G401 (cell line): ENCODE measurements around the gene PDZD4. TPM values are rescaled to one million over a fixed set of nuclear protein-coding genes. Genes with fewer than 3 reads are reported as not detected.
A peak's percentile ranks its signal among the peaks of the same experiment; 100 is the strongest.
"Not testable (repeated sequence)": the region's sequence is repeated elsewhere in the genome, so short reads cannot be mapped to it uniquely, and the experiment has no call there.

Experiments
- DNase-seq: peaks from one replicate; pipeline ENCODE4 v3.0.0-alpha.2; 2015; ENCODE audit warnings: low spot score
- in situ Hi-C: cut with HindIII; loops from 2 replicates; pipeline ENCODE4 v1.10.0; 2016; ENCODE audit warnings: low sequenced_read_pairs, mixed read lengths
- total RNA-seq: library from RNA; depleted of rRNA; stranded (reverse); fragments of >200 nt; shearing (Covaris generic); gene quantifications from 2 replicates; pipeline ENCODE4 v1.2.3, GENCODE V29; 2014

PDZD4 gene
- total RNA-seq, 1 experiment from 2014 or later, result 15.6 TPM

DNA sequence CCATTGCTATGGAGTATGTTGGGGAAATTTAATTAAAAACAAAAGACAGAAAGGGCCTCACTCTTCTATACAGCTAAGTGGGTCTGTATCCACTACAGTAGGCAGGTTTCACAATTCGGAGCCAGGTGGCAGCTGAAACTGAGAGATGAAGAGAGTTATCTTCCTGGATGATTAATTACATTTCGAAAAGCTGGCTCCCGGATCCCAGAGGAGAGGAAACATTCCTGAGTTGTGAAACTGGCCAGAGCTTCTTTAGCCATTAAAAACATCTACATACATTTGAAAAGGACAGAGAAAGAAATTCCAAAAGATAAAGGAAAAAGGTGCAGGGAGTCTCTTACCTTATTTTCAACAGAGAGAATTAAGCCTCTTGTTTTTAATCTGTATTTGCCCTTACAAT, 15.5 kb upstream of the PDZD4 start:
- in situ Hi-C loops, result no loop called here
- DNase-seq, result no peak

DNA sequence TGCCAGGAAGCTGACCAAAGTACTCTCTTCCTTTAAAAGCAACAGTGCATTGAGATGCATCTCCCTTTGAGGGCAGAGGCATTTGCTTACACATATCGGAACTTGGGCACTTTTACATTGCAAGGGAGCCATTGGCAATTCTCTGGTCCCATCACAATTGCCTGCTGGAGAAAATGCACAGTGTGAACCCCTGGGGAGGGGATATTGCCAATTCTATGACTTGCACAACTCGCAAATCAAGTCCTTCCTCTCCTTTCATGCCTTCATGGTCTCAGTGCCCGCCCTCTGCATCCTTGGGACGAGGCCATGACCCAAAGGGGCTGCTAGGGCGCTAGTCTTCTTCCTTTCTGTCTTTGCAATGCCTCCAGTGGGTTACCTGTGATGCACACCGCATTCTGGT, 14.9 kb upstream of the PDZD4 start:
- no peak for DNase-seq
- in situ Hi-C loops, result no loop called here

DNA sequence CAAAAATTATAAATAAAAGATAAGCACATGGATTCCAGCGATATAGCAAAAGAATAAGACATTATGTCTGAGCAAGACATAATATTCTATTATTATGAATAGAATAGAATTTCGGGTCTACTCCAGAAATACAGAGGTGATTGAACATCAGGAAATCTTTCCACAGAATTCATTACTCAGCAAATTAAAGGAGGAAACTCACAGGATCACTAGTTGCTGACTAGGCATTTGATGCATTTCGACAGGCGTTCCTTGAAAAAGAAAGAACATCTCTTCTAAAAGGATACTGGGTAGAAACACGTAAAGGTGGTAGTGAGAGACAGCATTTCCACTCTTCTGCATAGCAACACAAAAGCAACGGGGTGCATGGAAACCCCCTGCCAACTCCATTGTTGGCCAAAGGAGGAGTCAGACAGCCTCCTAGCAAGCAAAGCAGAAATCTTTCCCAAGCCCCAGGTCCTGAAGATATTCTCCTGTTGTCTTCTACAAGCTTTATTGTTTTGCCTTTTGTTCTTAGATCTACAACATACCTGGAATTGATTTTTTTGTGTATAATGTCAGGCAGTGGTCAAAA, 14.3 kb upstream of the PDZD4 start:
- in situ Hi-C loops, result no loop called here
- DNase-seq, result no peak

DNA sequence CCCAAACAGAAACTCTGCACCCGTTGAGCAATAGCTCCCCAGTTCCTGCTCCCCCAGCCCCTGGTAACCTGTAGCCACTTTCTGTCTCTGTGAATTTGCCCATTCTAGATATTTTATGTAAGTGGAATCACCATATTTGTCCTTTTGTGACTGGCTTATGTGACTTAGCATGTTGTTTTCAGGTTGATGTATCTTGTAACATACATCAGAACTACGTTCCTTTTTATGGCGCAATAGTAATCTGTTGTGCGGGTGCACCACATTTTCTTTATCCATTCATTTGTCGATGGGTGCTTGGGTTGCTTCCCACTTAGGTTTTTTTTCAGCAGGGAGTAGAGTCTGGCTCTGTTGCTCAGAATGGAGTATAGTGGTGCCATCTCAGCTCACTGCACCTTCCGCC, 6.6 kb upstream of the PDZD4 start:
- DNase-seq, result no peak

DNA sequence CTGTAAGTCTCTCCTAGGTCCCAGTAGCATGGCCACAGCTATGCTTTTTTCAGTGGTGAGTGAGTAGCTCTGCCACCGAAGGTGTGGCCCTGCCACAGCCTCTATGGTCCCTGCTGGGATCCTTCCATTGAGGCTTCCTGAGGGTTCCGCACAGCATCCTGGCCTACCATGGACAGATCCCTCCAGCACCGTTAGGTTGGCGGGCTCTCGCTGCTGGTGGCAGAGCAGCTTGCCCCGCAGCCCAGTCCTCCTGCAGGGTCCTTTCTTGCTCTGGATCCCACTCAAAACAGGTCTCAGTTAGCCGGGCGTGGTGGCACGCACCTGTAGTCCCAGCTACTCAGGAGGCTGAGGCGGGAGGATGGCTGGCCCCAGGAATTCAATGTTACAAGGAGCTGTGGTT, 2.4 kb upstream of the PDZD4 start:
- no peak for DNase-seq
- in situ Hi-C loops, result no loop called here

More for the DNA sequence above, 6.6 kb upstream of the PDZD4 start:
- in situ Hi-C loops, result no loop called here

DNA sequence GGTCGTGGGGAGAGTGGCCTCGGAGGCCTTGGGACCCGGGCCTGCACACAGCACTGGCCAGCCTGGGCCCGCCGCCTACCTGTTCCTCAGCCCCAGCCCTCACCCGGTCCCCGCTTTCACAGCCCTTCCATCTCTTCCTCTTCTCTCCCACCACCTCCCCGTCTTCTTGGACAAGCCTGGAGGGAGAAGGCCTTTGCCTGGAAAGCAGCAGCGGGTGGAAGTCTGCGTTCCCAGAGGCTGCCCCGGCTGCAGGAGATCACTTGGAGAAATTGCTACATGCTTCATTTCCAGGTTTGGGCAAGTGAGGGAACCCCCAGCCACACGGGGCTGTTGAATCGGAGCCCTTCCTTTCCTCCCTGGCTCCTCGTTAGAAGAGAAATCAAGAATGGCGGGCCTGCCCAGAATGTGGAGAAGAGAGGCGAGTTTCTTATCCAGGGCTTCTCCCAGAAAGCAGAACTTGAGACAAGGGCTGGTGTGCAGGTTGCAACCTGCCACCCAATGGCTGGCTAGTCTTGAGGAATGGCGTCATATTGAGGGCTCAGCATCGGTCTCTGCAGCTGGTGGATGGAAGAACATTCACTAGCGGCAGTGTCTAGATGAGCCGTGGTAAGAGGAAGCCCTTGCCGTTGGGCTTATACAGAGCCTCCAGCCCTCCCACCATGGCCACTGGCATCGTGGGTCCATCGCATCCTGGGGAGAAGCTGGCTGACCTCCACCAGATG, 1.2 kb upstream of the PDZD4 start:
- DNase-seq, result no peak
- in situ Hi-C loops, result no loop called here

DNA sequence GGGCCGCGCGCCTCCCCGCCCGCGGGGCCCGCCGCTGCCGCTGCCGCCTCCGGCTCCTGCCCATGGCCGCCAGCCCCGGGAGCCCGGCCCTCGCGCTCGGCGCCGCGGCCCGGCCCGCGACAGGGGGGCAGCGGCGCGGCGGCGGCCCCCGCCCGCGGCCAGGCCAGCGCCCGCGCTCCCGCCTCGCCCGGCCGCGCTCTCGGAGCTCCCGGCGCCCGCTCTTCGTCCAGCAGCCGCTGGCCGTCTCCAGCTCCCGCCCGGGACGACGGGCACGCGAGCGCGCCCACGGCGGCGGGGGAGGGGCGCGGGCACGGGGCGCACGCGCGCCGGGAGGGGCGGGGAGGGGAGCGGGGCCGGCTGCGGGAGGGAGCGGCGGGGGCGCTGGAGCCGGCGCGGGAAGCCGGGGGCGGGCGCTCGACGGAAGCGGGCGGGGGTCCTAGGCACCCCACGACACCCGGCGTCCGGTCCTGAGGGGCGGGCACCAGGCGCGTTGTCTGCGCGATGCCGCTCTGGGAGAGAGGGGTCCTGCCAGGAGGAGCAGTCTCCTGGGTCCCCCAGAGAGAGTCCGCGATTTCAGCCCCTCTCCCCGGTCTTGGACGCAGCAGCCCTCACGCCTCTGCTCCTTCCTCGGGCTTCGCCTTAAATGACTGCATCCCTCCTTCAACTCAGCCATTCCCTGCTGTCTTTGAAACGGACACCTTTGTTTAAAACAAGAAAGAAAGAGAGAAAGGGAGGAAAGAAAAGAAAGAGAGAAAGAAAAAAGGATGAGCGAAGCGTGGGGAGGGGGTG, 490 bp upstream of the PDZD4 start:
- no peak for DNase-seq
- in situ Hi-C loops, result no loop called here

DNA sequence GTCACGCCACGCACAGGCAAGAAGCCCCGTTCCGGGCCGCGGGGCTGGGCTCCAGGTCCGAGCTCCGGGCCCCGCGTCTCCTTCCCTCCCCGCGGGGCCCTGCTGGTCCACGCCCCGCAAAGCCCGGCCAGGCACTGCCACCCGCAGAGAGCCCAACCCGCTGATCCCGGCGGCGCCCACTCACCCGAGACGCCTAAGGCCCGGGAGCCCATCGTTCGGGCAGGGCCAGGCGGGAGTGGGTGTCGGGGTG, 870 bp downstream of the PDZD4 start:
- no peak for DNase-seq

DNA sequence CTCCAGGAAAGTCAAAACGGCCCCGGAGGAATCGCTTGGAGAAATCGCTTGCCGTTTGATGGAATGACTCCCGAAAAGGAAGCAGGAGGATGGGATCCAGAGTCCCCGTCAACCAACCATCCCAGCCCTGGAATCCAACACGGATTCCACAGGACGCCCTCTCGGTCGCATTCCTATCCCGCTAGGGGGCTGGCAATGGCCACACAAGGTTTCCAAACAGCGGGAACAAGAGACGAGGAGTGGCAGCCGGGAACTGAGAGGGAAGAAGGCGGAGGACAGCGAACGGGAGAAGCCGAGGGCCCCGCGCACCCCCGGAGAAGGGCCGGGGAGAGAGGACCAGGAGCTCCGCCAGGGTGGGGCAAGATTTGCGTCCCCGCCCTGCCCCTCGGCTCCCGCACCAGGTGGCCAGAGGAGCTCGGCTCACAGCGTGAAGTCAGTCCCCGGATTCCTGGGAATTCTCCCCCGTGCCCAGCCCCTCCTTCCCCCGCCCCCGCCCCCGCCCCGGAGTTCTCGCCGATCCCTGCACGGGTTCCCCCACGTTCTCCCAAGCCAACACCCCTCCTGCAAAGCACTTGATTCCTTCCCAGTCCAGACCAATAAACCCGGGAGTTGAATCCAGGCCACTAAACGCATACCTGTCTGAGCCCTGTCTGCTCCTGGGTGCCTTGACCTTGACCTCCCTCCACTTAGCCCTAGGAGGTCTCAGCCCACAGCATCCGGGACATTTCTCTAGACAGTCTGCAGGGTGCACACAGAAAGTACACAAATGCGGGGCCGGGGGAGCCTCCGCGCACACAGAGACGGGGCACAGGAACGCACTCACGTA, 1.4 kb downstream of the PDZD4 start:
- in situ Hi-C loops, result no loop called here
- DNase-seq, result peak; percentile 49

More for the DNA sequence above, 870 bp downstream of the PDZD4 start:
- in situ Hi-C loops, result no loop called here

DNA sequence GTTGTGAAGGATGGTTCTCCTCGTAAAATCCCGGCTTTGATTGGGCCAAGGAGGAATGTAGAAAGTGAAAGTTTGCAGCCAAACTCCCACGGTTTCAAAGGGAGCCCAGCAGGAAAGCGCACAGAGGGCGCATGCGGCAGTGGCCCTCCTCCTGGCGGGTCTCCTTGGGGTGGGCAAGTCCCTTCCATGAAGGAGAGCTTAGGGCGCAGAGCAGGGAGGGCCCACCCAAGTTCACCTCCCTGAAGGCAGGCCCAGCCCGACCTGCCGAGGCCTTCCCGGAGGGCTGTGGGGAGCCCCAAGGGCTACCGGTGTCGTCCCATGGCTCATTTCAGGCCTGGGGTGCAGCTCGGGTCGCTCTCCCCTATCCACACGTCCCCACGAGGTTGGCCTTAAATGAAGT, 2.0 kb downstream of the PDZD4 start:
- DNase-seq, result no peak
- in situ Hi-C loops, result no loop called here

DNA sequence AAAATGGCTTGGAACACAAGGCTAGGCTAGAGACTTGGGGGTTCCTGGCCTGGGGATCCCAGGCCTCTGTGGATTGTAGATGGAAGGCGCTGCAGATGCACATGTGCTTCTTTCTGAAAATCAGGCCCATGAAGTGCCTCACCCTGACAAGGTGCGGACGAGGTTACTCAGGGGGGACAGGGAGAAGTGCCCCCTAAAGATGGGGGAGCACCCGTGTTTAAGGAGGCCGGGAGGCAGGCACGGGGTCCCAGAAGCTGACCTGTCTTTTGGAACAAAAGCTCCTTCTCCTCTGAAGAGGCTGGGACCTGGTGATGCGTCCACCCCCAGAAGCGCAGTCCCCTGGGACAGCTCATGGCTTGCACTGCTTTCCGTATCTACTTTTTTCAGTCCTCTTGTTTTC, 2.4 kb downstream of the PDZD4 start:
- in situ Hi-C loops, result no loop called here

DNA sequence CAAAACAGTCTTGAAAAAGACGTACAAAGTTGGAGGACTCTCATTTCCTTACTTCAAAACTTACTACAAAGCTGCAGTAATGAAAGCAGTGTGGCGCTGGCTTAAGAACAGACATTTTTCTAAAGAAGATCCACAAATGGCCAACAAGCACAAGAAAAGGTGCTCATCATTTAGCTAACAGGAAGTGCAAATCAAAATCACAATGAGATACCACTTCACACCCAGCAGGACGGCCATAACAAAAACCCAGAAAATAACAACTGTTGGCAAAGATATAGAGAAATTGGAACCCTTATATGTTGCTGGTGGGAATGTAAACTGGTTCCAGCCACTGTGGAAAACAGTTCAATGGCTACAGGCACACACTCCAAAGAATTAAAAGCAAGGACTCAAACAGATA, 3.3 kb downstream of the PDZD4 start:
- in situ Hi-C loops, result no loop called here
- DNase-seq, result no peak

More for the DNA sequence above, 2.4 kb downstream of the PDZD4 start:
- no peak for DNase-seq

DNA sequence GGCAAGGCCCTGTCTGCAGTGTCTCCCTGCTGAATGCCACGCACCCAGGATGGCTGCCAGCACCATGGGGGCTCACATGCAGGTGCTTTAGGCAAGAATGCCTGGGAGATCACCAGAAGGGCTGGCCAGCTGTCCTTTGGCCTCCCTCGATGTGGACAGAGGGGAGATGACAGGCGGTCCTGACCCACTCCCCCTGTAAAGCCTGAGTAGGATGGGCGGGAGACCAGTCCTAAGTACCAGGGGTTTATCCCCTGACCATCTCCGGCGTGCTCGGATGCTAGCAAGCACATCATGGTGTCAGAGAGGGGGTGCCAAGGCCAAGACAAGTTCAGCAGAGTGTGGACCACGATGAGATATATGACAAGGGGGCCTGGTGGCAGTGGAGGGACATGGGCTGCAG, 5.3 kb downstream of the PDZD4 start:
- no peak for DNase-seq
- in situ Hi-C loops, result no loop called here

DNA sequence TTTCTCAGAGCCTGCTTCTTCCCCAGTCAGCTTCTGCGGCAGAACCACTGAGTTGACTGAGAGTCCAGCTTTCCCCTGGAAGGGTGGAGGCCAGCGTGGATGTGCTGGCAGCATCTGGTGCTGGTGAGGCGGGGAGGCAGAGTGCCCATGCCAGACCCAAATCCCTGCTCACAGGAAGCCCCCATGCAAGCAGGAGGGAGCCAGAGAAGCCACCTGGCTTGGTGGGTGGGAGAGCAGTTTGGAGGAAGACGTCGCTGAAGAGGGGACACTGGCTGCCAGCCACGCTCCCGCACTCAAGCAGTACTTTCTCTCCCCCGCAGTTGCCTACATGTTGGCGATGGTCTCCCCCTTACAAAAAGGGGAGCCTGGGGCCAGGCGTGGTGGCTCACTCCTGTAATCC, 6.0 kb downstream of the PDZD4 start:
- DNase-seq, result no peak
- in situ Hi-C loops, result no loop called here

DNA sequence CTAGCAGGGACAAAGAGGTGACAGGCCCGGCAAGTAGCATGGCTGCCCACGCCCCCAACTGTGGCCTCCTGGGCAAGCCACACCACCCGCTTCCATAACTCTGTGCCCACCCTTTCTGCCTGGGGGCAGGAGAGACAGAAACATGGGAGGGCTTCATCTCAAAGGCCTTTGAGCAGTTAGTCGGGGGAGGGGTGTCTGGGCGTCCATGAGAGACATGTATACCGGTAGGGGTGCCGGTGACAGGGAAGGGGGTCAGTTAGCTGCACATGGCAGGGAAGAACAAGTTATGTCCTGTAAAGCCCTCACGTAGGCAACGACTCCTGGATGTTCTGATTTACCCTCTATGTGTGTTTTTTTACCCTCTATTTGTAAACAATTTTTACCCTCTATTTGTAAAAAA, 9.3 kb downstream of the PDZD4 start:
- DNase-seq, result no peak
- in situ Hi-C loops, result no loop called here

DNA sequence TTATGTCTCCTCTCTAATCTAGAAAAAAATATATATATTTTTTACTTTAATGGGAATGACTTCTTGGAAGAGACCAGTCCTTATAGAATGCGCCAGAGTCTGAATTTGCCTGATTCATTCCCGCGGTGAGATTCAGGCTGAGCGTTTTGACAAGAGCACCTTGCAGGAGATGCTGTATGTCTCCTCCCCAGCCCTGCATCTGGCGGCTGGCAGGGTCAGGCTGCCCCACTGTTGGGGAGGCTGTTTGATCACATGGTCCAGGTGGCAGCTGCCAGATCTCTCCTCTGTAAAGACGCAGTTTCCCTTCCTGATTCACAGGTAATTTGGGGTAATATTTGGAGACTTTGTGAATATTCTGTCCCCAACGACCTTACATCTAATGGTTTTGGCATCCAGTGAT, 9.7 kb downstream of the PDZD4 start:
- in situ Hi-C loops, result no loop called here
- DNase-seq, result no peak

DNA sequence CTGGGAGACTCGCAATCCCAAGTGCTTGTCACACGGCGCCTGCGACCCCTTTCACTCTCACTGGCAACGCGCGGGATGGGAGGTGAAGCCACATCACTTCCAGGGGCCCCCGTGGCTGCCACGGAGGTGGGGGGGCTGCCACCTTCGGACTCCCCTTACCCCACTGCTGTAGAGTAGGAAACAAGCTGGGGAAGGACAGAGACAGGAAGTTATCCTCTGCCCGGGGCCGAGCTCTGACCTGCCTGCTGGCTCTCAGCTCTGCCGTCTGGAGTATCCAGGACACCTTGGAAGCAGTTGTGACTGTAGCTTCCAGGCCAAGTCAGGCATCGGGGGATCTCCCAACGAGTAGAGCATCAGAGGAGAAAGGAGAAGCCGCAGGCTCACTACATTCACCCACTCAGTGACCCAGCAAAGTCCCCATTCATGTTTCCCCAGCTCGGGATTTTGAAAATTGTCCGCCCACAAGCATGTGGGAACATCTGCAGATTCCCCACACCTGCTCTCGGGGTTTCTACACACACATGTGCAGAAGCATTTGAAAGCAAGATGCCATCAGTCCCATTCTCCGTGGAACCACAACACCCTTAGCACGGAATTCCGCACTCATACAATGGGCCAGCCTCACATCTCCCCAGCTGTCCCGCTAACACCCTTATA, 10.8 kb downstream of the PDZD4 start:
- peak; percentile 50 for DNase-seq

DNA sequence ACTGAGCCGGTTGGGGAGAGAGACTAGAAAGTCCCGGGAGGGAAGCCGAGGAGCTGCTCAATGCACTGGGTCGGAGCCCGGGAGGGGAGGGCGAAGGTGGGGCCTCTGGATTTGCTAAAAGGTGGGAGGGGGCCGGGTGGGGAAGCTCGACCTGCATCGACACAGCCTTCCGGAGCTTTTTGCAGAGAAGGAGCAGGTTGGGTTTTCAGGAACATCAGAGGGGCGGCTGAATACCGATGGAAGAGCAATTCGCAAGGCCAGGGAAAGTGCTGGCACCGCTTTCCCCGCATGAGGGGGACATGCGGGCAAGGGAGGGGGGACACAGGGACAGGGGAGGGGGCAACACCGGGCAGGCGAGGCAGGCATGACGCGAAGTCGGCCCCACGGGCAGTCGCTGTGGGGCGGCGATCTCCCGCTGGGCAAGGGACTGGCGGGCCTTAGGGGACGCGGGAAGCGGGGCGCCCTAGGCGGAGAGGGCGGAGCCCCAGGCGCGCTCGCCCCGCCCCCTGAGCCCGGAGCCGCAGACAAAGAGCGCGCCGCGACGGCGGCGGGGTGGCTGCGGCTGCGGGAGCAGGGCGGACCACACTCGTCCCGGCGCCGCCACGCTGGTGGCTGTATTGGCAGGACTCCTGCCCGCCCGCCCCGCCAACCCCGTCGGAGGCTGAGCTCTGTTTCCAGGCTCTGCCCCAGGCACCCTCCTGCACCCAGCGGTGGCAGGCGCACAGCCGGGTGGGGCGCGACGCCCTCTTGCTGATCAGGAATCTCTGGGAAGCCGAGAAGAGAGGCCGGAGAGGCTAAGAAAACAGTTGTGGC, 11.6 kb downstream of the PDZD4 start:
- in situ Hi-C loops, result no loop called here
- DNase-seq, result no peak

More for the DNA sequence above, 10.8 kb downstream of the PDZD4 start:
- in situ Hi-C loops, result no loop called here

DNA sequence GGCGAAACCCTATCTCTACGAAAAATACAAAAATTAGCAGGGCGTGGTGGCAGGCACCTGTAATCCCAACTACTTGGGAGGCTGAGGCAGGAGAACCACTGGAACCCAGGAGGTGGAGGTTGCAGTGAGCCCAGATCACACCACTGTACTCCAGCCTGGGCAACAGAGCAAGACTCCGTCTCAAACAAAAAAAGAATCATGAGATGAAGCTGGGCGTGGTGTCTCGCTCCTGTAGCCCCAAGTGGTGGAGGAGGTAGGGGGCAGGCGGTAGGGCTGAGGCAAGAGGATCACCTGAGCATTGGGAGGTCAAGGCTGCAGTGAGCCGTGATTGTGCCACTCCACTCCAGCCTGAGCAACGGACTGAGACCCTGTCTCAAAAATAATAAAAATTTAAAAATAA, 12.3 kb downstream of the PDZD4 start:
- DNase-seq, in situ Hi-C loops: not testable (repeated sequence)
